ENCODE data around the gene AACS. TPM values are rescaled to one million over a fixed set of nuclear protein-coding genes. Genes with fewer than 3 reads are reported as not detected.
"Not testable (repeated sequence)": the region's sequence is repeated elsewhere in the genome, so short reads cannot be mapped to it uniquely, and the experiment has no call there.

Gene AACS
- total RNA-seq, 2 experiments from 2014 or later: 10.8 to 11.7 TPM

DNA sequence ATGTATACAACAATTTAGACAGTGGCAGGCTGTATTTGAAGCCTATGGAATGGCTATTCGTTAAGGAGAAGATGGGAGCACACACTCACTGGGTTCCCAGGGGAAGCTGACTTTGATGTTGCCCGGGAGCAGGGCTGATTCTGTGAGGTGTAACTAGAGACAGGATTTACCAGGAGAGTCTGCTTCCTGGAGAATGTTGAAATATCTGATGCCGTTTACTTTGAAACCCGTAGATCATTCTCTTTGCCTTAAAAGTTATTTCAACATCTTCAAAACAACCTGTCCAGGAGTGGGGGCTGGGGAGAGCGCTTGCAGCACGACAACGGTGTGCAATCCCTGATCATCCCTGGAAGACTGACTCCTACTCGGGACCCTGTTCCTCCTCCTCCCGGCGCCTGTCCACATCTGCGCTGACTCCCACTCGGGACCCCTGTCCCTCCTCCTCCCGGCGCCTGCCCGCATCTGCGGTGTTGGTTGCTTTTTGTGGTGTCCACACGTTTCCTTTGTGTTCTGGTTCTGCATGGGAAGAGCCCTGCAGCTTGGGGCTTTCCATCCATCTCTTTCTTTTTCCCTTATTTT, 72.6 kb downstream of the AACS start:
- Mint-ChIP-seq H3K4me3 (no peak overlapping the region), H3K27me3 (no peaks in the 10 kb centered on the region), H3K36me3 (ENCODE audit: low read depth) (peaks cover 20% of the 10 kb centered on the region), H3K9me3 (no peaks in the 10 kb centered on the region), H3K4me1 (ENCODE audit: low read depth) (no peaks in the 10 kb centered on the region), H3K27ac (no peak overlapping the region)
- H3K36me3 ChIP-seq (ENCODE audit: insufficient read depth, low read length): peaks cover 8% of the 10 kb centered on the region
- H3K27ac ChIP-seq (ENCODE audit: low read depth in 1 of 2, low read length in 2 of 2): no peak overlapping the region
- ChIA-PET POLR2A (no interaction called here), CTCF (no interaction called here)
- DNase-seq: no peak
- intact Hi-C loops (cut with DNase I, micrococcal nuclease): no loop called here
- H3K4me3 ChIP-seq (ENCODE audit: low read length): no peak overlapping the region
- no peaks in the 10 kb centered on the region for H3K4me1 ChIP-seq (ENCODE audit: insufficient read depth, low read length)
- TF ChIP-seq, protein P1, sequence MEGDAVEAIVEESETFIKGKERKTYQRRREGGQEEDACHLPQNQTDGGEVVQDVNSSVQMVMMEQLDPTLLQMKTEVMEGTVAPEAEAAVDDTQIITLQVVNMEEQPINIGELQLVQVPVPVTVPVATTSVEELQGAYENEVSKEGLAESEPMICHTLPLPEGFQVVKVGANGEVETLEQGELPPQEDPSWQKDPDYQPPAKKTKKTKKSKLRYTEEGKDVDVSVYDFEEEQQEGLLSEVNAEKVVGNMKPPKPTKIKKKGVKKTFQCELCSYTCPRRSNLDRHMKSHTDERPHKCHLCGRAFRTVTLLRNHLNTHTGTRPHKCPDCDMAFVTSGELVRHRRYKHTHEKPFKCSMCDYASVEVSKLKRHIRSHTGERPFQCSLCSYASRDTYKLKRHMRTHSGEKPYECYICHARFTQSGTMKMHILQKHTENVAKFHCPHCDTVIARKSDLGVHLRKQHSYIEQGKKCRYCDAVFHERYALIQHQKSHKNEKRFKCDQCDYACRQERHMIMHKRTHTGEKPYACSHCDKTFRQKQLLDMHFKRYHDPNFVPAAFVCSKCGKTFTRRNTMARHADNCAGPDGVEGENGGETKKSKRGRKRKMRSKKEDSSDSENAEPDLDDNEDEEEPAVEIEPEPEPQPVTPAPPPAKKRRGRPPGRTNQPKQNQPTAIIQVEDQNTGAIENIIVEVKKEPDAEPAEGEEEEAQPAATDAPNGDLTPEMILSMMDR (IDR thresholded peaks at IDR 0.05): no peak
- H3K27me3 ChIP-seq (ENCODE audit: control insufficient read depth in 1 of 2, insufficient read depth in 2 of 2, low read length in 2 of 2): no peaks in the 10 kb centered on the region
- no peak for ATAC-seq (ENCODE audit: poor library complexity)
- H3K9me3 ChIP-seq (ENCODE audit: control insufficient read depth in 1 of 2, insufficient read depth in 1 of 2, low read length in 2 of 2): no peaks in the 10 kb centered on the region

DNA sequence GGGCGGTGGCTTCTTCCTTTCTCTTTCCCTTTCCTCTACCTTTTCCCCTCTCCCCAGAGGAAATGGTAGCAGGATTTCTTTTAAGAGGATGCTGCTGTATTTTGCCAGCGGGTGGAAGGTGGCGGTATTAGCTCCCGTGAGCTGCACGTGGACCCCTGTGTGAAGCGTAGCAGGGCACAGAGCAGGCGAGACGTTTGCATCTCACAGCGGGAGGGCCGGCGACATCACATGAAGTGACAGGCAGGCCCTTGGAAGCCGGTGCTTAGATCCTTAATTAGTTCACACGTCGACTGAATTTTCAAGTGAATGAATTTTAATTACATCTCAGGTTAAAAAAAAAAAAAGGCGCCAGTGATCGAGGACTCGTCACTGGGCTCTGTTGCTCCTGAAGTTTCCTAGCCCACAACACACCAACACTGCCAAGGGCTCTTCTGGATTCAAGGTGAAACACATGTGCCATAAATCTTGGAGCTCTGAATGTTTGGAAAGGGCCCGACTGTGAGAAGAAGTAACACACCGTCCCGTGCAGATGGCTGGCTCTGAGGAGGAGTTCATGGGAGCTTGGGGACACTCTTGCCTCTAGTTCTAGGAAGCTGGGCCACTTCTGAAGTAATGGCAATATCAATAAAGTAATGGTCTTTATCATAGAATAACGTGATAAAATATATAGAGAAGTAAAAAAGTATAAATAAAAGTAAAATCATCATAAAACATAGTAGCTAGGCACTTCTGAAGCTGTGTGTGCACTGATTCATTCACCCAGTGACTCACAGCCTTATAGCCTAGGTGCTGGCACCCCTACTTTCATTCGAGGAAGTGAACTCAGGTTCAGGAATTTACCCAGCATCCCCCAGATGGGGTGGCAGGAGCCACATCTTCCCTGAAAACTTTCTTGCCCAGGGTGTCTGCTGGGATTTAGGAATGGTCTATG, 75.3 kb downstream of the AACS start:
- H3K36me3 Mint-ChIP-seq (ENCODE audit: low read depth): peaks cover 11% of the 10 kb centered on the region
- ChIA-PET POLR2A (no interaction called here), CTCF (no interaction called here)
- no peaks in the 10 kb centered on the region for H3K4me1 Mint-ChIP-seq (ENCODE audit: low read depth)
- no peak overlapping the region for H3K4me3 Mint-ChIP-seq
- no peaks in the 10 kb centered on the region for H3K9me3 ChIP-seq (ENCODE audit: control insufficient read depth in 1 of 2, insufficient read depth in 1 of 2, low read length in 2 of 2)
- intact Hi-C loops (cut with DNase I, micrococcal nuclease): no loop called here
- H3K4me1 ChIP-seq (ENCODE audit: insufficient read depth, low read length): no peaks in the 10 kb centered on the region
- peaks cover 8% of the 10 kb centered on the region for H3K36me3 ChIP-seq (ENCODE audit: insufficient read depth, low read length)
- DNase-seq (no peak), ATAC-seq (ENCODE audit: poor library complexity) (no peak)
- no peaks in the 10 kb centered on the region for H3K27me3 ChIP-seq (ENCODE audit: control insufficient read depth in 1 of 2, insufficient read depth in 2 of 2, low read length in 2 of 2)
- H3K9me3 Mint-ChIP-seq: no peaks in the 10 kb centered on the region
- TF ChIP-seq, protein P1 (IDR thresholded peaks at IDR 0.05): no peak
- no peaks in the 10 kb centered on the region for H3K27me3 Mint-ChIP-seq
- no peak overlapping the region for H3K4me3 ChIP-seq (ENCODE audit: low read length)
- H3K27ac Mint-ChIP-seq: no peak overlapping the region
- no peak overlapping the region for H3K27ac ChIP-seq (ENCODE audit: low read depth in 1 of 2, low read length in 2 of 2)

DNA sequence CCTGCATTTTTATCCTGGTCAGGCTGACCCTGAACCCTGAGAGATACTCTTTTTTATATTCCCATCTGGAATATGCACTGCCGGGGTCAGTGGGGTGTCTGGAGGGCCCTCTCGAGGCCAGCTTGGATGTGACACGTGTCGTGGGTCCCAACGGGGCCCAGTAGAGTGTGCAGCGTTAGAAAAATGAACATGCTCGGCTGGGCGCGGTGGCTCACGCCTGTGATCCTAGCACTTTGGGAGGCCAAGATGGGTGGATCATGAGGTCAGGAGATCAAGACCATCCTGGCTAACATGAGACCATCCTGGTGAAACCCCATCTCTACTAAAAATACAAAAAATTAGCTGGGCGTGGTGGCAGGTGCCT, 76.0 kb downstream of the AACS start:
- H3K27ac Mint-ChIP-seq; intact Hi-C loops (cut with DNase I, micrococcal nuclease); H3K27me3 Mint-ChIP-seq; H3K36me3 ChIP-seq (ENCODE audit: insufficient read depth, low read length); H3K27ac ChIP-seq (ENCODE audit: low read depth in 1 of 2, low read length in 2 of 2); H3K4me1 Mint-ChIP-seq (ENCODE audit: low read depth); H3K27me3 ChIP-seq (ENCODE audit: control insufficient read depth in 1 of 2, insufficient read depth in 2 of 2, low read length in 2 of 2); H3K4me3 Mint-ChIP-seq; H3K9me3 ChIP-seq (ENCODE audit: control insufficient read depth in 1 of 2, insufficient read depth in 1 of 2, low read length in 2 of 2); H3K4me3 ChIP-seq (ENCODE audit: low read length); H3K4me1 ChIP-seq (ENCODE audit: insufficient read depth, low read length); DNase-seq; POLR2A ChIA-PET; ATAC-seq (ENCODE audit: poor library complexity); CTCF ChIA-PET; H3K9me3 Mint-ChIP-seq: not testable (repeated sequence)
- peaks cover 11% of the 10 kb centered on the region for H3K36me3 Mint-ChIP-seq (ENCODE audit: low read depth)
